ENCODE results near the gene C11orf71. TPM values are rescaled to one million over a fixed set of nuclear protein-coding genes. Genes with fewer than 3 reads are reported as not detected.

Gene C11orf71
- total and polyA plus RNA-seq, 2 donors (not counting 1 experiment from before 2014, with no cell fraction given) = 12.1 to 14.8 TPM

DNA sequence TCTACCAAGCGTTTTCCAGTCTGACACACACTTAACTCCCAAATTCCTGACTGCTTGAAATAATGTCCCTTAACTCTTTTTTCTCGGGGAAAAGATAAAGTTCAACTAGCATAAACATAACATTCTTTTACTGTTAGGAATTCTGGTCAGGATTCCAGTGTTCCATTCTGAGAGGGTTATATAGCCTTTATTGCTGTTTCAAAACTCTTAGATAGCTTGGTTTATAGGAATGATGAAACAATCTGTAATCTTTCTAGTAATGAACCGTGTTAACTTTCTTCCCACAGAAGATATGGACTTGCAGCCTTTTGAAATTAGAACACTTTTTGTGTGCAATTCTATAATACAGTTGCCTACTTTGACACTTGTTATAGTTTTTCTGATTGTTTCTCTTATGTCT is 47.6 kb upstream of the C11orf71 start:
- no peak for TF ChIP-seq EZH2 (IDR thresholded peaks at IDR 0.05; ENCODE audit: borderline replicate concordance, insufficient read depth, low read depth, low read length, poor library complexity, severe bottlenecking)
- TF ChIP-seq, protein P1, sequence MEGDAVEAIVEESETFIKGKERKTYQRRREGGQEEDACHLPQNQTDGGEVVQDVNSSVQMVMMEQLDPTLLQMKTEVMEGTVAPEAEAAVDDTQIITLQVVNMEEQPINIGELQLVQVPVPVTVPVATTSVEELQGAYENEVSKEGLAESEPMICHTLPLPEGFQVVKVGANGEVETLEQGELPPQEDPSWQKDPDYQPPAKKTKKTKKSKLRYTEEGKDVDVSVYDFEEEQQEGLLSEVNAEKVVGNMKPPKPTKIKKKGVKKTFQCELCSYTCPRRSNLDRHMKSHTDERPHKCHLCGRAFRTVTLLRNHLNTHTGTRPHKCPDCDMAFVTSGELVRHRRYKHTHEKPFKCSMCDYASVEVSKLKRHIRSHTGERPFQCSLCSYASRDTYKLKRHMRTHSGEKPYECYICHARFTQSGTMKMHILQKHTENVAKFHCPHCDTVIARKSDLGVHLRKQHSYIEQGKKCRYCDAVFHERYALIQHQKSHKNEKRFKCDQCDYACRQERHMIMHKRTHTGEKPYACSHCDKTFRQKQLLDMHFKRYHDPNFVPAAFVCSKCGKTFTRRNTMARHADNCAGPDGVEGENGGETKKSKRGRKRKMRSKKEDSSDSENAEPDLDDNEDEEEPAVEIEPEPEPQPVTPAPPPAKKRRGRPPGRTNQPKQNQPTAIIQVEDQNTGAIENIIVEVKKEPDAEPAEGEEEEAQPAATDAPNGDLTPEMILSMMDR (IDR thresholded peaks at IDR 0.05) = no peak
- CTCF ChIA-PET = no interaction called here
- H3K4me3 ChIP-seq (ENCODE audit: control extremely low read depth in 1 of 5, extremely low read depth in 1 of 5, insufficient read depth in 1 of 5, low read depth in 2 of 5, low read length in 4 of 5) = no peak overlapping the region

DNA sequence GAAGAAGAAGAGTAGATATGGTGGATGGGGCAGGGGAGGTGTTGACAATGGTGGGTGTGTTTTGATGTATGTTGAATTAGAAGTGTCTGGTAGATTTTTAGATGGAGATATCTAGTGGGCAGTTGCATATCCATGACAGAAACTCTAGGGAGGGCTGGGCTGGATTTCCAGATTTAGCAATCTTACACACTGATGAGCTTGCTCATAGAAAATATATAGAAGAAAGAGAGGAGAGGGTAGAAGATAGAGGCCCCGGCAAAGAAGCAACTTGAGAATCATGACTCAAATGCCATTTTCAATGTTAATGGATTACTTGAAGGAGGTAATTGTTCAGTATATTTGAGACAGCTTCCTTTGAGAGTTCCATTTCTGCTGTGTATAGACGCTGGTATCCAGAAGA is 47.1 kb upstream of the C11orf71 start:
- H3K9ac ChIP-seq (ENCODE audit: low read length) = no peak overlapping the region
- no peaks in the 10 kb centered on the region for H4K20me1 ChIP-seq (ENCODE audit: control insufficient read depth, insufficient read depth, low read length, poor library complexity, severe bottlenecking)
- ATAC-seq (ENCODE audit: low read depth) (no peak), DNase-seq (no peak)
- no peaks in the 10 kb centered on the region for H3K79me2 ChIP-seq (ENCODE audit: control insufficient read depth, insufficient read depth, low read length)
- no peak overlapping the region for H2AFZ ChIP-seq (ENCODE audit: insufficient read depth, low read depth, low read length, poor library complexity, severe bottlenecking)
- no peak overlapping the region for H3K27ac ChIP-seq (ENCODE audit: low read length in 2 of 2)
- H3K9me3 Mint-ChIP-seq (ENCODE audit: insufficient read depth) = no peaks in the 10 kb centered on the region
- no peaks in the 10 kb centered on the region for H3K4me1 ChIP-seq (ENCODE audit: control insufficient read depth in 2 of 2, insufficient read depth in 2 of 2, low read length in 2 of 2)
- H3K4me2 ChIP-seq (replicated peaks; ENCODE audit: low read depth, low read length, poor library complexity, severe bottlenecking) = no peak overlapping the region
- H3K4me1 Mint-ChIP-seq = no peaks in the 10 kb centered on the region
- H3K36me3 ChIP-seq (replicated peaks in 1 of 2; ENCODE audit: control extremely low read depth in 1 of 2, control insufficient read depth in 1 of 2, extremely low read depth in 1 of 2, insufficient read depth in 2 of 2, low read length in 1 of 2) = peaks cover 9 to 17% of the 10 kb centered on the region in 2 experiments
- no peaks in the 10 kb centered on the region for H3K27me3 Mint-ChIP-seq
- no peak overlapping the region for H3K4me3 ChIP-seq (ENCODE audit: control extremely low read depth in 1 of 5, extremely low read depth in 1 of 5, insufficient read depth in 1 of 5, low read depth in 2 of 5, low read length in 4 of 5)
- ChIA-PET POLR2A (no interaction called here), CTCF (no interaction called here)
- H3K4me3 Mint-ChIP-seq = no peak overlapping the region
- no peak for TF ChIP-seq EZH2 (IDR thresholded peaks at IDR 0.05; ENCODE audit: borderline replicate concordance, insufficient read depth, low read depth, low read length, poor library complexity, severe bottlenecking)
- TF ChIP-seq, protein P1 (IDR thresholded peaks at IDR 0.05) = no peak
- no peaks in the 10 kb centered on the region for H3K27me3 ChIP-seq (replicated peaks in 1 of 4; ENCODE audit: control extremely low read depth in 1 of 4, control insufficient read depth in 3 of 4, insufficient read depth in 4 of 4, low read length in 3 of 4)
- WGBS (ENCODE audit: insufficient coverage) = 100% methylated on average over 1 of the region's 2 CpGs
- no peak overlapping the region for H3K27ac Mint-ChIP-seq
- intact Hi-C loops (cut with micrococcal nuclease) = no loop called here
- no peaks in the 10 kb centered on the region for H3K9me3 ChIP-seq (ENCODE audit: control extremely low read depth in 1 of 3, control insufficient read depth in 2 of 3, insufficient read depth in 1 of 3, low read length in 2 of 3)

More for the DNA sequence above, 47.6 kb upstream of the C11orf71 start:
- no CpG with 5 or more reads among the region's 3 CpGs for WGBS (ENCODE audit: insufficient coverage)
- no peaks in the 10 kb centered on the region for H3K27me3 ChIP-seq (replicated peaks in 1 of 4; ENCODE audit: control extremely low read depth in 1 of 4, control insufficient read depth in 3 of 4, insufficient read depth in 4 of 4, low read length in 3 of 4)
- H3K9me3 Mint-ChIP-seq (ENCODE audit: insufficient read depth) = no peaks in the 10 kb centered on the region
- H3K4me3 Mint-ChIP-seq = no peak overlapping the region
- H4K20me1 ChIP-seq (ENCODE audit: control insufficient read depth, insufficient read depth, low read length, poor library complexity, severe bottlenecking) = no peaks in the 10 kb centered on the region
- peaks cover 9 to 17% of the 10 kb centered on the region in 2 experiments for H3K36me3 ChIP-seq (replicated peaks in 1 of 2; ENCODE audit: control extremely low read depth in 1 of 2, control insufficient read depth in 1 of 2, extremely low read depth in 1 of 2, insufficient read depth in 2 of 2, low read length in 1 of 2)
- intact Hi-C loops (cut with micrococcal nuclease) = no loop called here
- H3K27ac Mint-ChIP-seq = no peak overlapping the region
- H3K27ac ChIP-seq (ENCODE audit: low read length in 2 of 2) = no peak overlapping the region
- H3K4me1 ChIP-seq (ENCODE audit: control insufficient read depth in 2 of 2, insufficient read depth in 2 of 2, low read length in 2 of 2) = no peaks in the 10 kb centered on the region
- no peak overlapping the region for H3K9ac ChIP-seq (ENCODE audit: low read length)
- ATAC-seq (ENCODE audit: low read depth) = no peak
- H3K9me3 ChIP-seq (ENCODE audit: control extremely low read depth in 1 of 3, control insufficient read depth in 2 of 3, insufficient read depth in 1 of 3, low read length in 2 of 3) = no peaks in the 10 kb centered on the region
- H3K27me3 Mint-ChIP-seq = no peaks in the 10 kb centered on the region
- no peaks in the 10 kb centered on the region for H3K4me1 Mint-ChIP-seq
- POLR2A ChIA-PET = no interaction called here
- no peak overlapping the region for H2AFZ ChIP-seq (ENCODE audit: insufficient read depth, low read depth, low read length, poor library complexity, severe bottlenecking)
- no peak for DNase-seq
- no peaks in the 10 kb centered on the region for H3K79me2 ChIP-seq (ENCODE audit: control insufficient read depth, insufficient read depth, low read length)
- H3K4me2 ChIP-seq (replicated peaks; ENCODE audit: low read depth, low read length, poor library complexity, severe bottlenecking) = no peak overlapping the region

Measured in B cell (primary cell).